Mesenchymal stem cell (in vitro differentiated cells and primary cell): ENCODE measurements around the gene CYP19A1.

ENCODE experiments used
- DNase-seq: peaks from one replicate; pipeline ENCODE4 v3.0.0-alpha.2; 2013
- H2AFZ ChIP-seq: one replicate; pipeline ENCODE4 v1.6.1; 2013; ENCODE audit warnings: low read depth, mild to moderate bottlenecking, control low read depth, inconsistent platforms, low read length, moderate library complexity
- H2AK5ac ChIP-seq: 2 replicates; pipeline ENCODE4 v1.6.1; 2013; ENCODE audit warnings: low read length, moderate library complexity, mild to moderate bottlenecking, inconsistent platforms; ENCODE audit not compliant: severe bottlenecking
- H2BK120ac ChIP-seq: one replicate; pipeline ENCODE4 v1.6.1; 2013; ENCODE audit warnings: low read depth, mild to moderate bottlenecking, inconsistent platforms, low read length, moderate library complexity
- H2BK12ac ChIP-seq, 2 experiments: one replicate each; pipeline ENCODE4 v1.6.1; 2013; ENCODE audit warnings: inconsistent platforms in 2 of 2, low read length in 2 of 2, mild to moderate bottlenecking in 2 of 2, moderate library complexity in 2 of 2, control low read depth in 1 of 2
- H2BK15ac ChIP-seq: one replicate; pipeline ENCODE4 v1.6.1; 2013; ENCODE audit warnings: mild to moderate bottlenecking, low read depth, inconsistent platforms; ENCODE audit not compliant: poor library complexity, severe bottlenecking
- H2BK5ac ChIP-seq: 2 replicates; pipeline ENCODE4 v1.6.1; 2013; ENCODE audit warnings: low read depth, mild to moderate bottlenecking, low read length, control low read depth, inconsistent platforms; ENCODE audit not compliant: poor library complexity, severe bottlenecking
- H3K14ac ChIP-seq, 2 experiments: one replicate each; pipeline ENCODE4 v1.6.1; 2013; ENCODE audit warnings: inconsistent platforms in 2 of 2, low read length in 2 of 2, control low read depth in 1 of 2, mild to moderate bottlenecking in 1 of 2, moderate library complexity in 1 of 2
- H3K18ac ChIP-seq, 2 experiments: one replicate each; pipeline ENCODE4 v1.6.1; 2013; ENCODE audit warnings: inconsistent platforms in 2 of 2, low read length in 2 of 2, control low read depth in 1 of 2, low read depth in 1 of 2, mild to moderate bottlenecking in 1 of 2
- H3K23ac ChIP-seq, 2 experiments: one replicate each; pipeline ENCODE4 v1.6.1; 2013; ENCODE audit warnings: inconsistent platforms in 2 of 2, low read length in 2 of 2, mild to moderate bottlenecking in 2 of 2, moderate library complexity in 2 of 2, control low read depth in 1 of 2
- H3K27ac ChIP-seq: 2 replicates; pipeline ENCODE4 v1.5.1; 2013; ENCODE audit warnings: mild to moderate bottlenecking, moderate library complexity, low read length, control low read depth, inconsistent platforms; ENCODE audit not compliant: poor library complexity, severe bottlenecking
- H3K27me3 ChIP-seq, 2 experiments: 2 replicates each; pipeline versions ENCODE4 v1.6.1 to v1.7.0; 2013; ENCODE audit warnings: low read length in 2 of 2, mild to moderate bottlenecking in 2 of 2, moderate library complexity in 2 of 2, control low read depth in 1 of 2, inconsistent platforms in 1 of 2; ENCODE audit not compliant: control insufficient read depth in 1 of 2, insufficient read depth in 1 of 2
- H3K36me3 ChIP-seq, 2 experiments: 2 replicates each; pipeline versions ENCODE4 v1.6.1 to v1.7.0; 2013; ENCODE audit warnings: low read length in 2 of 2, control low read depth in 1 of 2, inconsistent platforms in 1 of 2, low read depth in 1 of 2, mild to moderate bottlenecking in 1 of 2; ENCODE audit not compliant: insufficient read depth in 2 of 2, control insufficient read depth in 1 of 2
- H3K4ac ChIP-seq, 2 experiments: one replicate each; pipeline ENCODE4 v1.6.1; 2013; ENCODE audit warnings: inconsistent platforms in 2 of 2, low read length in 2 of 2, mild to moderate bottlenecking in 2 of 2, moderate library complexity in 2 of 2, control low read depth in 1 of 2, low read depth in 1 of 2
- H3K4me1 ChIP-seq: 2 replicates; pipeline ENCODE4 v1.6.1; 2013; ENCODE audit warnings: low read depth, low read length, control low read depth; ENCODE audit not compliant: control insufficient read depth, insufficient read depth
- H3K4me2 ChIP-seq: 2 replicates; pipeline ENCODE4 v1.6.1; 2013; ENCODE audit warnings: low read length, mild to moderate bottlenecking, inconsistent platforms; ENCODE audit not compliant: poor library complexity, severe bottlenecking
- H3K4me3 ChIP-seq, 2 experiments: 2 replicates each; pipeline versions ENCODE4 v1.5.1 to v1.7.0; 2013; ENCODE audit warnings: low read length in 2 of 2, mild to moderate bottlenecking in 2 of 2, control low read depth in 1 of 2, low read depth in 1 of 2; ENCODE audit not compliant: insufficient read depth in 1 of 2
- H3K79me1 ChIP-seq: replicated peaks from 2 replicates; pipeline ENCODE4 v1.6.1; 2013; ENCODE audit warnings: mild to moderate bottlenecking, control low read depth, low read length, inconsistent platforms; ENCODE audit not compliant: poor library complexity, severe bottlenecking
- H3K9ac ChIP-seq: 2 replicates; pipeline ENCODE4 v1.7.0; 2013; ENCODE audit warnings: mild to moderate bottlenecking, low read length, moderate library complexity
- H3K9me3 ChIP-seq: 2 replicates; pipeline ENCODE4 v1.7.0; 2013; ENCODE audit warnings: mild to moderate bottlenecking, low read length; ENCODE audit not compliant: control insufficient read depth
- H4K8ac ChIP-seq: one replicate; pipeline ENCODE4 v1.6.1; 2013; ENCODE audit warnings: inconsistent platforms, mild to moderate bottlenecking, low read length, moderate library complexity
- H4K91ac ChIP-seq: one replicate; pipeline ENCODE4 v1.6.1; 2013; ENCODE audit warnings: mild to moderate bottlenecking, low read length, inconsistent platforms
- WGBS: methylation state at CpG from one replicate; pipeline ENCODE4 v1.1.7; 2013; ENCODE audit warnings: mixed read lengths; 5-methylcytosine and 5-hydroxymethylcytosine counted together

Gene CYP19A1

DNA sequence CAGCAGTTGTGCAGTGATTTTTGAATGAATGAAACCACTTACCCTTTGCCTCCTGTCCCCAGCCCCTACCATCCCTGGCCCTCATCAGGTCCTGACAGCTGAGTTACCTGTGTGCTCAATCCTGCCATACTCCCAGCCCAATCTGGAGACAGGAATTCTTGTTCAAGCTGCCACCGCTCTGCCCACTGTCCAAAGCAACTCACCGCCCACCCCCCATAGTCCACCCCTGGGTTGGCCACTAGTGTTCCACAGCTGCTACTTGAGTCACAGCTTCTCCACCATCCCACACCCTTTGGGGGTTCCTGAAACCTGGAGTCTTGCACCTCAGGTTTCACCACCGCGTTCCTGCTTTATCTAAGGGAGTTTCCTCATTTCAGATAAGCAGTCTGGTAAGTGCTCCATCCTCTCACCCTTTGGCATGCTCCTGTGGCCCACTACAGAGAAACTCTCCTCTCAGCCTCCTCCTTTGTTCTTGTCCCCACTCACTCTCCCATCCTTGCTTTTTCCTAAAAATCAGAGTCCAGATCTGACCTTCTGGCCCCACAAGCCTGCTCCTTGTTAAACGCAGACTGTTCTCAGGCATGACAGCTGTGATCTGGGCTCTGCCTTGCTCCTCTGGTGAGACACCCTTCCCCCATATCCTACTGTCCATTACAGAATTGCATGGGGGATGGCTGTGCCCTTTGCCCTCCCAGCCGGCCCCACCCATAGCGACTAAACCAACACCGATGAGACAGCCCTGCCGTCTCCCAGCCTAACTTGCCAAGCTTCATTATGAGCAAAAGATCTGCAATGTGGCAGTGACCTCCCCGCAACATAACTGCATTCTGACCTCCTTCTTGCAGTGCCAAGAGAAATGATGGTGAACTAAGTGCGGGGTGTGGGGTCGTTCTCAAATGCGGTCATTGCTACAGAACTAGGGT is 50.0 kb downstream of the CYP19A1 start:
- Histone ChIP-seq H3K4me2 (no peak overlapping the region), H2BK15ac (no peak overlapping the region), H3K14ac (peak overlapping the region in 1 of 2 experiments; percentile 7), H3K79me1 (no peaks in the 10 kb centered on the region), H3K4me3 (no peak overlapping the region), H3K23ac (no peak overlapping the region), H2BK5ac (no peak overlapping the region), H2AK5ac (no peak overlapping the region), H3K27me3 (peaks cover 18 to 30% of the 10 kb centered on the region in 2 experiments), H4K8ac (no peak overlapping the region), H3K36me3 (no peaks in the 10 kb centered on the region), H3K18ac (no peak overlapping the region), H3K9me3 (no peaks in the 10 kb centered on the region), H3K27ac (no peak overlapping the region), H2AFZ (no peak overlapping the region), H2BK12ac (no peak overlapping the region), H3K9ac (no peak overlapping the region), H3K4me1 (no peaks in the 10 kb centered on the region), H4K91ac (no peak overlapping the region), H3K4ac (no peak overlapping the region), H2BK120ac (no peak overlapping the region)
- WGBS = 73% methylated on average over 13 of the region's 13 CpGs
- no peak for DNase-seq

- H2AFZ ChIP-seq = no peak overlapping the region
- no peak for DNase-seq
- H2AK5ac ChIP-seq = no peak overlapping the region
- no peak overlapping the region for H3K4me2 ChIP-seq
- no peaks in the 10 kb centered on the region for H3K36me3 ChIP-seq
- H3K27me3 ChIP-seq = peaks cover 13 to 26% of the 10 kb centered on the region in 2 experiments
- H2BK15ac ChIP-seq = no peak overlapping the region
- no peak overlapping the region for H4K8ac ChIP-seq
- H3K79me1 ChIP-seq = no peaks in the 10 kb centered on the region
- H3K9me3 ChIP-seq = no peaks in the 10 kb centered on the region
- H3K27ac ChIP-seq = no peak overlapping the region
- 78% methylated on average over 1 of the region's 1 CpG for WGBS
- no peak overlapping the region for H2BK12ac ChIP-seq
- no peaks in the 10 kb centered on the region for H3K4me1 ChIP-seq
- H3K4ac ChIP-seq = no peak overlapping the region
- H3K14ac ChIP-seq = no peak overlapping the region
- no peak overlapping the region for H3K9ac ChIP-seq
- H4K91ac ChIP-seq = no peak overlapping the region
- no peak overlapping the region for H3K4me3 ChIP-seq
- H2BK5ac ChIP-seq = no peak overlapping the region
- H3K18ac ChIP-seq = no peak overlapping the region
- H2BK120ac ChIP-seq = no peak overlapping the region
- no peak overlapping the region for H3K23ac ChIP-seq
These were observed 51.6 kb downstream of the CYP19A1 start for GRCh38 chr15:51286816-51287215.

DNA sequence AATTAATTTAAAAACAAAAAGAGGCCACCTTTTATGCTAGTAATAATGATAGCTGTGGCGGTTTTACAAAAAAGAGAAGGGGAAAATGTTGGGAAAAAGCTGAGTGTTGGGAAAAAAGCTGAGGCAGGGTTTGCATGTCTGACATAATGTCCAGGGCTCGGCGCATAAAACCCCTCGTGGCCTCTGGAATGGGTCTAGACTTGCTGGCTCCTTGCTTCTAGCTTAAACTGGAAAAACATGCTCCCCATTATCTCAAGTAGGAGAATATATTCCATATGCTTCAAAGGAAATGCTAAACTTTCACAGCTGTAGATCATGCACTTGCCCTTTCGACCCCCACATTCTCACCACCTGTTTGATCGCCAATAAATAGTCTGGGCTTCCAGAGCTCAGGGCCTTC is 53.0 kb downstream of the CYP19A1 start:
- no peak overlapping the region for H3K23ac ChIP-seq
- no peak overlapping the region for H2AFZ ChIP-seq
- no peak for DNase-seq
- no peak overlapping the region for H3K9ac ChIP-seq
- no peak overlapping the region for H3K4me2 ChIP-seq
- peaks cover 0 to 26% of the 10 kb centered on the region in 2 experiments for H3K27me3 ChIP-seq
- H3K4me3 ChIP-seq = no peak overlapping the region
- no peak overlapping the region for H3K18ac ChIP-seq
- no peak overlapping the region for H2BK5ac ChIP-seq
- no peak overlapping the region for H4K91ac ChIP-seq
- H2BK120ac ChIP-seq = no peak overlapping the region
- H3K4me1 ChIP-seq = no peaks in the 10 kb centered on the region
- no peaks in the 10 kb centered on the region for H3K79me1 ChIP-seq
- no peaks in the 10 kb centered on the region for H3K36me3 ChIP-seq
- H3K14ac ChIP-seq = no peak overlapping the region
- no peak overlapping the region for H2BK12ac ChIP-seq
- no peak overlapping the region for H4K8ac ChIP-seq
- H3K27ac ChIP-seq = no peak overlapping the region
- no peak overlapping the region for H3K4ac ChIP-seq
- no peak overlapping the region for H2BK15ac ChIP-seq
- no peak overlapping the region for H2AK5ac ChIP-seq
- WGBS = 76% methylated on average over 6 of the region's 6 CpGs
- no peaks in the 10 kb centered on the region for H3K9me3 ChIP-seq

DNA sequence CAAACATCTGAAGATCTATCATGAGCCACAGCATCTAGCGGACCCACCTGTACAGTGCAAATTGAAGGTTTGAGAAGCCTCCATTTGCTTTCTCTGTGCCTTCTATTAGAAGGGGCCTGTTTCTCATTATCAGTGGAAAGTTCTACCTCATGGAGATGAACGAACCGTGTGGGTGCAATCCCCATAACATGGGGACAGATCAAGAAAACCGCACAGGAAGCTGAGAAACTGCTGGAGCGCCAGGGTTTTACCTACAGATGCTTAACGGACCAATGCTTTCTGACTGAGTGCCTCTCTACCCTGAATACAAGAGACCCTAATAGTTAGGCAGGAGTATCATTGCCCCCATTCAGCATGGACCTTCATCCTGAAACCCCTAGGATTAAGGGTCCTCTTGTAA is 53.5 kb downstream of the CYP19A1 start:
- no peak overlapping the region for H3K9ac ChIP-seq
- H2AK5ac ChIP-seq = no peak overlapping the region
- no peaks in the 10 kb centered on the region for H3K4me1 ChIP-seq
- no peaks in the 10 kb centered on the region for H3K79me1 ChIP-seq
- no peak overlapping the region for H3K4me2 ChIP-seq
- no peak overlapping the region for H2BK120ac ChIP-seq
- no peak overlapping the region for H3K4me3 ChIP-seq
- no peak overlapping the region for H2BK15ac ChIP-seq
- H4K91ac ChIP-seq = no peak overlapping the region
- peaks cover 0 to 24% of the 10 kb centered on the region in 2 experiments for H3K27me3 ChIP-seq
- H2AFZ ChIP-seq = no peak overlapping the region
- no peak overlapping the region for H3K18ac ChIP-seq
- no peak overlapping the region for H4K8ac ChIP-seq
- no peaks in the 10 kb centered on the region for H3K36me3 ChIP-seq
- no peak overlapping the region for H2BK12ac ChIP-seq
- no peak overlapping the region for H3K4ac ChIP-seq
- no peak overlapping the region for H3K23ac ChIP-seq
- no peak overlapping the region for H3K27ac ChIP-seq
- H3K14ac ChIP-seq = no peak overlapping the region
- no peak for DNase-seq
- no peak overlapping the region for H2BK5ac ChIP-seq
- WGBS = 93% methylated on average over 6 of the region's 6 CpGs
- no peaks in the 10 kb centered on the region for H3K9me3 ChIP-seq
